DMS153 (cell line): Measurements from ENCODE around the gene CHCHD3.

Source experiments
- DNase-seq: peaks from one replicate; lab custom pipeline; 2025; lab: John Stamatoyannopoulos, UW

CHCHD3 gene

GRCh38 chr7:133079296-133079695, 2.6 kb downstream of the CHCHD3 start:
- no peak for DNase-seq

- no peak for DNase-seq
Observed at GRCh38 chr7:133077394-133077793, 4.5 kb downstream of the CHCHD3 start.

- DNase-seq: no peak
Observed at GRCh38 chr7:133076142-133076541, 5.7 kb downstream of the CHCHD3 start.

- no peak for DNase-seq
Observed at GRCh38 chr7:133071506-133071905, 10.4 kb downstream of the CHCHD3 start.

- peak; percentile 11 for DNase-seq
Observed at GRCh38 chr7:133070562-133070961, 11.3 kb downstream of the CHCHD3 start.

- no peak for DNase-seq
Observed at GRCh38 chr7:133065301-133065700, 16.6 kb downstream of the CHCHD3 start.

- DNase-seq: no peak
Observed at GRCh38 chr7:133064082-133064820, 17.6 kb downstream of the CHCHD3 start.

GRCh38 chr7:133061792-133062191, 20.1 kb downstream of the CHCHD3 start:
- DNase-seq: no peak

- DNase-seq: no peak
Observed at GRCh38 chr7:133061357-133061756, 20.5 kb downstream of the CHCHD3 start.

GRCh38 chr7:133060004-133060403, 21.9 kb downstream of the CHCHD3 start:
- no peak for DNase-seq

GRCh38 chr7:133059263-133059662, 22.6 kb downstream of the CHCHD3 start:
- no peak for DNase-seq

- peak; percentile 1 for DNase-seq
Observed at GRCh38 chr7:133056370-133057238, 25.3 kb downstream of the CHCHD3 start.

- no peak for DNase-seq
Observed at GRCh38 chr7:133054162-133054840, 27.6 kb downstream of the CHCHD3 start.

- no peak for DNase-seq
Observed at GRCh38 chr7:133053321-133053891, 28.5 kb downstream of the CHCHD3 start.

- no peak for DNase-seq
Observed at GRCh38 chr7:133052826-133053225, 29.1 kb downstream of the CHCHD3 start.

GRCh38 chr7:133052401-133052756, 29.5 kb downstream of the CHCHD3 start:
- DNase-seq: no peak

GRCh38 chr7:133051719-133052400, 30.0 kb downstream of the CHCHD3 start:
- no peak for DNase-seq

- no peak for DNase-seq
Observed at GRCh38 chr7:133051066-133051465, 30.8 kb downstream of the CHCHD3 start.

GRCh38 chr7:133050200-133050995, 31.5 kb downstream of the CHCHD3 start:
- DNase-seq: no peak

GRCh38 chr7:133048589-133048988, 33.3 kb downstream of the CHCHD3 start:
- DNase-seq: no peak

- no peak for DNase-seq
Observed at GRCh38 chr7:133047321-133047720, 34.6 kb downstream of the CHCHD3 start.
